Umbilical cord (tissue), 2 donors: Measurements from ENCODE around the gene CASK. TPM values are rescaled to one million over a fixed set of nuclear protein-coding genes. Genes with fewer than 3 reads are reported as not detected.
A peak's percentile ranks its signal among the peaks of the same experiment; 100 is the strongest.
"Not testable (repeated sequence)": the region's sequence is repeated elsewhere in the genome, so short reads cannot be mapped to it uniquely, and the experiment has no call there.

Source experiments
- DNase-seq: peaks from one replicate; pipeline ENCODE4 v3.0.0-alpha.2; 2015; ENCODE audit warnings: low spot score
- total RNA-seq: library from RNA; depleted of rRNA; stranded (reverse); fragments of >200 nt; gene quantifications from one replicate; pipeline ENCODE4 v1.2.3, GENCODE V29; 2014; ENCODE audit warnings: low replicate concordance; ENCODE audit not compliant: insufficient read depth

Gene CASK
- total RNA-seq, 1 donor from 2014 or later = 87.6 TPM

GRCh38 chrX:41630091-41630490, 293.3 kb downstream of the CASK start:
- no peak for DNase-seq

- no peak for DNase-seq
These were observed 293.8 kb downstream of the CASK start for GRCh38 chrX:41629539-41629938.

- DNase-seq = peak; percentile 25
These were observed 302.1 kb downstream of the CASK start for GRCh38 chrX:41621222-41621723.

- DNase-seq = no peak
These were observed 304.1 kb downstream of the CASK start for GRCh38 chrX:41619221-41619620.

GRCh38 chrX:41616935-41617334, 306.4 kb downstream of the CASK start:
- DNase-seq = no peak

GRCh38 chrX:41616255-41616654, 307.1 kb downstream of the CASK start:
- DNase-seq = no peak

- no peak for DNase-seq
These were observed 315.1 kb downstream of the CASK start for GRCh38 chrX:41608244-41608643.

- DNase-seq = no peak
These were observed 316.0 kb downstream of the CASK start for GRCh38 chrX:41607264-41607832.

GRCh38 chrX:41606057-41606456, 317.3 kb downstream of the CASK start:
- DNase-seq = not testable (repeated sequence)

GRCh38 chrX:41604766-41605543, 318.4 kb downstream of the CASK start:
- no peak for DNase-seq

- DNase-seq = no peak
These were observed 319.2 kb downstream of the CASK start for GRCh38 chrX:41604177-41604576.

GRCh38 chrX:41603596-41603995, 319.8 kb downstream of the CASK start:
- no peak for DNase-seq

- no peak for DNase-seq
These were observed 320.5 kb downstream of the CASK start for GRCh38 chrX:41602816-41603345.

GRCh38 chrX:41600291-41600690, 323.1 kb downstream of the CASK start:
- DNase-seq = peak; percentile 63

- no peak for DNase-seq
These were observed 323.8 kb downstream of the CASK start for GRCh38 chrX:41599507-41599906.

GRCh38 chrX:41596596-41596995, 326.8 kb downstream of the CASK start:
- no peak for DNase-seq

GRCh38 chrX:41594634-41595033, 328.7 kb downstream of the CASK start:
- DNase-seq = no peak

- no peak for DNase-seq
These were observed 331.4 kb downstream of the CASK start for GRCh38 chrX:41591906-41592305.

GRCh38 chrX:41590641-41591040, 332.7 kb downstream of the CASK start:
- no peak for DNase-seq

- DNase-seq = peak; percentile 55
These were observed 333.6 kb downstream of the CASK start for GRCh38 chrX:41589634-41590270.

- DNase-seq = no peak
These were observed 335.1 kb downstream of the CASK start for GRCh38 chrX:41588271-41588670.

GRCh38 chrX:41580423-41581064, 342.8 kb downstream of the CASK start:
- no peak for DNase-seq
